Neural crest cell (in vitro differentiated cells): ENCODE results near the gene COA7. TPM values are rescaled to one million over a fixed set of nuclear protein-coding genes. Genes with fewer than 3 reads are reported as not detected.

Source experiments
- DNase-seq: peaks from one replicate; pipeline ENCODE4 v3.0.0; 2021; ENCODE audit warnings: low read depth, mixed read lengths, low spot score
- H3K27ac Mint-ChIP-seq: one replicate; pipeline ENCODE4 v1.8.0; 2021; ENCODE audit warnings: mild to moderate bottlenecking, mixed read lengths; ENCODE audit not compliant: unreplicated experiment
- H3K27me3 Mint-ChIP-seq: 2 replicates; pipeline ENCODE4 v1.8.0; 2021; ENCODE audit warnings: low read depth, mild to moderate bottlenecking, mixed read lengths
- H3K36me3 Mint-ChIP-seq: 2 replicates; pipeline ENCODE4 v1.8.0; 2021; ENCODE audit warnings: low read depth, mild to moderate bottlenecking, mixed read lengths
- H3K4me1 Mint-ChIP-seq: 2 replicates; pipeline ENCODE4 v1.8.0; 2021; ENCODE audit warnings: mixed read lengths
- H3K4me3 Mint-ChIP-seq: one replicate; pipeline ENCODE4 v1.8.0; 2021; ENCODE audit warnings: mild to moderate bottlenecking, mixed read lengths
- H3K9me3 Mint-ChIP-seq: 2 replicates; pipeline ENCODE4 v1.8.0; 2021; ENCODE audit warnings: mixed read lengths
- total RNA-seq: library from RNA; stranded (reverse); gene quantifications from 2 replicates; pipeline ENCODE4 v1.2.1, GENCODE V29; 2021
- TF ChIP-seq, protein P1 (sequence below): fragments of 200-600 bp; sonication (generic); conservative IDR thresholded peaks from 2 replicates; pipeline ENCODE4 v1.5.0; 2021; ENCODE audit warnings: antibody characterized with exemption, mild to moderate bottlenecking

The COA7 gene
- total RNA-seq, 1 donor from 2014 or later: 35.0 TPM

GRCh38 chr1:52707927-52708655 is 9.9 kb upstream of the COA7 start:
- peaks cover 15% of the 10 kb centered on the region for H3K27me3 Mint-ChIP-seq
- H3K4me3 Mint-ChIP-seq: no peak overlapping the region
- TF ChIP-seq, protein P1, sequence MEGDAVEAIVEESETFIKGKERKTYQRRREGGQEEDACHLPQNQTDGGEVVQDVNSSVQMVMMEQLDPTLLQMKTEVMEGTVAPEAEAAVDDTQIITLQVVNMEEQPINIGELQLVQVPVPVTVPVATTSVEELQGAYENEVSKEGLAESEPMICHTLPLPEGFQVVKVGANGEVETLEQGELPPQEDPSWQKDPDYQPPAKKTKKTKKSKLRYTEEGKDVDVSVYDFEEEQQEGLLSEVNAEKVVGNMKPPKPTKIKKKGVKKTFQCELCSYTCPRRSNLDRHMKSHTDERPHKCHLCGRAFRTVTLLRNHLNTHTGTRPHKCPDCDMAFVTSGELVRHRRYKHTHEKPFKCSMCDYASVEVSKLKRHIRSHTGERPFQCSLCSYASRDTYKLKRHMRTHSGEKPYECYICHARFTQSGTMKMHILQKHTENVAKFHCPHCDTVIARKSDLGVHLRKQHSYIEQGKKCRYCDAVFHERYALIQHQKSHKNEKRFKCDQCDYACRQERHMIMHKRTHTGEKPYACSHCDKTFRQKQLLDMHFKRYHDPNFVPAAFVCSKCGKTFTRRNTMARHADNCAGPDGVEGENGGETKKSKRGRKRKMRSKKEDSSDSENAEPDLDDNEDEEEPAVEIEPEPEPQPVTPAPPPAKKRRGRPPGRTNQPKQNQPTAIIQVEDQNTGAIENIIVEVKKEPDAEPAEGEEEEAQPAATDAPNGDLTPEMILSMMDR: no peak

GRCh38 chr1:52706941-52707926 is 9.1 kb upstream of the COA7 start:
- TF ChIP-seq, protein P1: no peak
- no peaks in the 10 kb centered on the region for H3K36me3 Mint-ChIP-seq
- peaks cover 10% of the 10 kb centered on the region for H3K4me1 Mint-ChIP-seq

More at GRCh38 chr1:52707927-52708655, 9.9 kb upstream of the COA7 start:
- Mint-ChIP-seq H3K4me1 (peaks cover 5% of the 10 kb centered on the region), H3K36me3 (no peaks in the 10 kb centered on the region), H3K9me3 (no peaks in the 10 kb centered on the region), H3K27ac (peak overlapping the region; percentile 2)
- no peak for DNase-seq

DNA sequence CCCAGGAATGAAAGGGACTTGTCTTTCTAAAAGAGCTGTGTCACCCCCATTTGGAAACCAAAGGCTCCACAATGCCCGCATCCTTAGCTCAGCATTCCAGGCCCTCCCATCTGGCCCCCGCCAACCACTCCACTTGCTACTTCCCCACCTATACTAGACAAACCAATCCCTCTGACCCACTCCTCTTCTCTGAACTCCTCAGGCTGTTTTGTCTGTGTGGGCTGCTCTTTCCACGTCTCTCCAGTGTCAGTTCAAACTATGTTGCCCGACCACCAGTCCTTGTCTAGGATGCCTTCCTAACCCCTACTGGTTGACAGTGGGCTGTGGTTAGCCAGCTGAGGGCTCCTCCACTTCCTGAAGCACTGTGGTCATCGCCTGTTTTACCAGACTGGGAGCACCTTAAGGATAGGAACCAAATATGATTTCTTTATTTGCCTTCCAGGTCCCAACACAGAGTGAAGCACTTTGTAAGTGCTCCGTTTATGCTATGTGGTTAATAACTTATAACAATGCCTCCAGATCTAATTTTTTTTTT is 8.1 kb upstream of the COA7 start:
- Mint-ChIP-seq H3K36me3 (no peaks in the 10 kb centered on the region), H3K4me3 (no peak overlapping the region), H3K4me1 (peaks cover 10% of the 10 kb centered on the region), H3K27me3 (peaks cover 25% of the 10 kb centered on the region), H3K27ac (no peak overlapping the region), H3K9me3 (no peaks in the 10 kb centered on the region)
- no peak for DNase-seq
- TF ChIP-seq, protein P1: no peak

More at GRCh38 chr1:52706941-52707926, 9.1 kb upstream of the COA7 start:
- DNase-seq: no peak
- Mint-ChIP-seq H3K9me3 (no peaks in the 10 kb centered on the region), H3K27ac (no peak overlapping the region), H3K4me3 (no peak overlapping the region), H3K27me3 (peaks cover 21% of the 10 kb centered on the region)

DNA sequence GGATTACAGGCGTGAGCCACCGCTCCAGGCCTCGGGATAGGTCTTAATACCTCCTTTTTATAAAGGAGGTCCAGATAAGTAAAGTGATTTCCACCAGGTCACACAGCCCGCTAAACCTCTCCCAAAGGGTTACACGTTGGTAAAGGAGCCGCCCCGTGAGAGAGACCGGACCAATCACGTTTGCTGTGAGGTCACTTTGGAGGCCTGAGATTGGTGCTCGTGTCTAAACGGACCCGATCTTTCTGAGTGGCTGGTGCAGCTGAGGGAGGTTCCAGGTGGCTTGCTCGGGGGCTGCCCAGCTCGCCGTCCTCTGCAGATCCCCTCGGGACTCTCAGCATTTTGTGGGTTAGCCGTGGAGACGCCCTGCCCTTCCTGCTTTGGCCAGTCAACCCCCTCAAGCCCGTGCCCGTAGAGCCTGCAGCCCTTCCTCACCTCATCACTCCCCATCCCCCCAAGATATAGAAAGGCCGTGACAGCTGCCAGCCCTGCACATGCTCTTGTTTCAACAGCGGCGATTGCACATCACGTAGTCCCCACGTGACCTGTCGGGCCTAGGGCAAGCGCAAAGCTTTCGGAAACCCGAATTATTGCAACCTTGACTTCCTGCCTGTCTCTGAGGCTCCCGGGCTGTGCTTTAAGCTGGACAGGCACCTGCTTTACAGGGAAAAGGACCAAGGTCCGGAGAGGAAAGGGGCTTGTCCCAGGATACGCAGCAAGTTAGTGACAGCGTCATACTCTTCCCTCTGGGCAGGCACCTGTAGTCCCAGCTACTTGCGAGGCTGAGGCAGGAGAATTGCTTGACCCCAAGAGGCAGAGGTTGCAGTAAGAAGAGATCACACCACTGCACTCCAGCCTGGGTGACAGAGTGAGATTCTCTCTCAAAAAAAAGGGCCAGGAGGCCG is 5.0 kb upstream of the COA7 start:
- peaks cover 37% of the 10 kb centered on the region for H3K27me3 Mint-ChIP-seq
- no peaks in the 10 kb centered on the region for H3K9me3 Mint-ChIP-seq
- H3K4me3 Mint-ChIP-seq: peak overlapping the region; percentile 94
- peaks cover 18% of the 10 kb centered on the region for H3K4me1 Mint-ChIP-seq
- H3K36me3 Mint-ChIP-seq: no peaks in the 10 kb centered on the region
- peak overlapping the region; percentile 97 for H3K27ac Mint-ChIP-seq
- TF ChIP-seq, protein P1: no peak
- peak; percentile 72 for DNase-seq
